Measurements from ENCODE around the gene TOMM40L.

TOMM40L gene

GRCh38 chr1:161197560-161198193, 28.2 kb upstream of the TOMM40L start:
- no peak for DNase-seq

- DNase-seq = peak; percentile 75
Measured at GRCh38 chr1:161198194-161198896, 27.5 kb upstream of the TOMM40L start.

GRCh38 chr1:161198897-161199431, 26.9 kb upstream of the TOMM40L start, which contains the start of gene ADAMTS4:
ADAMTS4 (minus strand) TSS chr1:161199054; CDS start chr1:161198627, 427 bp downstream.
- no peak for DNase-seq

- DNase-seq = no peak
Measured at GRCh38 chr1:161199506-161200139, 26.2 kb upstream of the TOMM40L start.

- no peak for DNase-seq
Measured at GRCh38 chr1:161200421-161200991, 25.4 kb upstream of the TOMM40L start.

- peak; percentile 39 for DNase-seq
Measured at GRCh38 chr1:161200992-161201835, 24.6 kb upstream of the TOMM40L start.

- DNase-seq = peak; percentile 98
Measured at GRCh38 chr1:161201836-161202712, 23.8 kb upstream of the TOMM40L start, which contains the start of gene NDUFS2. NDUFS2 (plus strand) TSS chr1:161202367; CDS start chr1:161202386, 19 bp downstream.

- no peak for DNase-seq
Measured at GRCh38 chr1:161206411-161207140, 19.3 kb upstream of the TOMM40L start.

GRCh38 chr1:161207173-161207572, 18.7 kb upstream of the TOMM40L start:
- no peak for DNase-seq

GRCh38 chr1:161209790-161210409, 16.0 kb upstream of the TOMM40L start:
- peak; percentile 69 for DNase-seq

GRCh38 chr1:161214369-161214768, 11.5 kb upstream of the TOMM40L start:
- DNase-seq = no peak

- DNase-seq = no peak
Measured at GRCh38 chr1:161215076-161215475, 10.8 kb upstream of the TOMM40L start, which contains the start of gene FCER1G. FCER1G (plus strand) TSS chr1:161215295; CDS start chr1:161215322, 27 bp downstream.

- DNase-seq = no peak
Measured at GRCh38 chr1:161216945-161217712, 8.7 kb upstream of the TOMM40L start.

- DNase-seq = no peak
Measured at GRCh38 chr1:161217831-161218230, 8.0 kb upstream of the TOMM40L start.

GRCh38 chr1:161218301-161219077, 7.4 kb upstream of the TOMM40L start:
- DNase-seq = no peak

- DNase-seq = no peak
Measured at GRCh38 chr1:161219078-161219892, 6.6 kb upstream of the TOMM40L start.

GRCh38 chr1:161220002-161220401, 5.9 kb upstream of the TOMM40L start:
- DNase-seq = no peak

Data from retina (tissue), 1 donor.